ENCODE data around the gene TLCD1. TPM values are rescaled to one million over a fixed set of nuclear protein-coding genes. Genes with fewer than 3 reads are reported as not detected.
A peak's percentile ranks its signal among the peaks of the same experiment; 100 is the strongest.

TLCD1 gene, protein sequence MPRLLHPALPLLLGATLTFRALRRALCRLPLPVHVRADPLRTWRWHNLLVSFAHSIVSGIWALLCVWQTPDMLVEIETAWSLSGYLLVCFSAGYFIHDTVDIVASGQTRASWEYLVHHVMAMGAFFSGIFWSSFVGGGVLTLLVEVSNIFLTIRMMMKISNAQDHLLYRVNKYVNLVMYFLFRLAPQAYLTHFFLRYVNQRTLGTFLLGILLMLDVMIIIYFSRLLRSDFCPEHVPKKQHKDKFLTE
- 16.9 and 26.5 TPM in 2 replicates for total RNA-seq (2014; rRNA removed; shearing (Covaris generic))
- 47.0 and 47.7 TPM in 2 replicates for polyA plus RNA-seq (2016; fragmentation: Nextera tagmentation; extraction: Ambion mirVana)
- long read RNA-seq, transcript TLCD1-201 (4 exons, 1,017 nt): major isoform, 20 of 28 reads
- long read RNA-seq, partial matches to known transcripts: 0 of 28 reads
- long read RNA-seq, other reads (novel, unspliced or antisense): 7 of 28 reads

DNA sequence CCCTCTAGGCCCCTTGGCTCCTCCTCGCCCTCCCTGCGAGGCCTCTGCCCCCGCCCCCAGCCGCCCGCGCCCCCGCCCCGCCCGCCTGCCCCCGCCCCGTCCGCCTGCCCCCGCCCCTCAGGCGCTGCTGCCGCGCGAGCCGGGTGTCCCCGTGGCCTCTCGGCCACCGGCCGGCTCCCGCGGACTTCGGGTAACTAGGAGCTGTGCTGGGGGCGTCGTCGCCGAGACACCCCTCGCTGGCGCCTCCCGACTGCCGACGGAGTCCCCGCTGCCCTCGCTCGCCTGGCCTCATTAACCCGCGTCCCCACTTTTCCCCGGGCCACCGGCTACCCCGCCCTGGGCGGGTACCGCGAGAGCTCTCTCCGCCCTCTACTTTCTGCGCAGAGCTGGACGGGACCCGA is at the start of gene TLCD1:
TSS of gene TLCD1 (minus strand) at position 8 of the 401 bp plus-strand sequence. CDS start 136 bp downstream, outside the sequence.
- H3K27me3 ChIP-seq (ENCODE audit: insufficient read depth): no peaks in the 10 kb centered on the region
- peak; percentile 83 for DNase-seq (ENCODE audit: low spot score)
- H3K9me2 ChIP-seq (ENCODE audit: insufficient read depth): no peaks in the 10 kb centered on the region
- TF ChIP-seq NANOG (IDR thresholded peaks at IDR 0.05; ENCODE audit: borderline replicate concordance) (no peak), CREB1 (CRISPR knock-in tag; IDR thresholded peaks at IDR 0.05; ENCODE audit: low read depth) (no peak), STAT1 (IDR thresholded peaks at IDR 0.05; ENCODE audit: unreplicated experiment) (no peak)
- Mint-ChIP-seq H3K27me3 (ENCODE audit: insufficient read depth, low read depth, poor library complexity) (peaks cover 30% of the 10 kb centered on the region), H3K4me1 (peaks cover 42% of the 10 kb centered on the region), H3K27ac (peak within 1 kb of the TSS; percentile 99), H3K4me3 (peak within 1 kb of the TSS; percentile 94), H3K36me3 (ENCODE audit: low read depth) (peaks cover 42% of the 10 kb centered on the region), H3K9me3 (peaks cover 3% of the 10 kb centered on the region; the same call in 2 of the 3 replicates)
- peaks cover 30% of the 10 kb centered on the region for H3K36me3 ChIP-seq (ENCODE audit: insufficient read depth)
- peak within 1 kb of the TSS; percentile 98 for H3K4me3 ChIP-seq
- H3K4me2 ChIP-seq: peak within 1 kb of the TSS; percentile 99
- H3K27ac ChIP-seq (ENCODE audit: low read depth): peak within 1 kb of the TSS; percentile 99
- peaks cover 59% of the 10 kb centered on the region for H3F3A ChIP-seq (replicated peaks; ENCODE audit: low read depth)
- peak; percentile 14 for ATAC-seq
- peaks cover 24% of the 10 kb centered on the region for H4K20me1 ChIP-seq (replicated peaks; ENCODE audit: insufficient read depth)
- no peak within 1 kb of the TSS for H2AFZ ChIP-seq
- peaks cover 22% of the 10 kb centered on the region for H3K79me2 ChIP-seq (replicated peaks; ENCODE audit: insufficient read depth)
- peaks cover 35% of the 10 kb centered on the region for H3K4me1 ChIP-seq (ENCODE audit: insufficient read depth)

- ATAC-seq: no peak
- DNase-seq (ENCODE audit: low spot score): no peak
- TF ChIP-seq ZNF462 (CRISPR knock-in tag; IDR thresholded peaks at IDR 0.05): no peak
- no peak for TF ChIP-seq ZNF114 (CRISPR knock-in tag; IDR thresholded peaks at IDR 0.05)
- TF ChIP-seq, protein P1, sequence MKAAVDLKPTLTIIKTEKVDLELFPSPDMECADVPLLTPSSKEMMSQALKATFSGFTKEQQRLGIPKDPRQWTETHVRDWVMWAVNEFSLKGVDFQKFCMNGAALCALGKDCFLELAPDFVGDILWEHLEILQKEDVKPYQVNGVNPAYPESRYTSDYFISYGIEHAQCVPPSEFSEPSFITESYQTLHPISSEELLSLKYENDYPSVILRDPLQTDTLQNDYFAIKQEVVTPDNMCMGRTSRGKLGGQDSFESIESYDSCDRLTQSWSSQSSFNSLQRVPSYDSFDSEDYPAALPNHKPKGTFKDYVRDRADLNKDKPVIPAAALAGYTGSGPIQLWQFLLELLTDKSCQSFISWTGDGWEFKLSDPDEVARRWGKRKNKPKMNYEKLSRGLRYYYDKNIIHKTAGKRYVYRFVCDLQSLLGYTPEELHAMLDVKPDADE (IDR thresholded peaks at IDR 0.05): no peak
- Histone ChIP-seq H3K4me1 (ENCODE audit: insufficient read depth) (peaks cover 7% of the 10 kb centered on the region; the same call in 1 of the 2 replicates), H3K27me3 (ENCODE audit: insufficient read depth) (no peaks in the 10 kb centered on the region), H3K4me3 (no peak overlapping the region), H3K79me2 (replicated peaks; ENCODE audit: insufficient read depth) (peaks cover 97% of the 10 kb centered on the region), H2AFZ (no peak overlapping the region), H3F3A (replicated peaks; ENCODE audit: low read depth) (peaks cover 23% of the 10 kb centered on the region; the same call in 1 of the 2 replicates), H3K9me2 (ENCODE audit: insufficient read depth) (no peaks in the 10 kb centered on the region), H3K4me2 (no peak overlapping the region), H3K36me3 (ENCODE audit: insufficient read depth) (0 out of 2 replicates have a peak, but pooled peaks cover 4% of the 10 kb centered on the region), H4K20me1 (replicated peaks; ENCODE audit: insufficient read depth) (peaks cover 32% of the 10 kb centered on the region), H3K27ac (ENCODE audit: low read depth) (peak overlapping the region; percentile 74)
- Mint-ChIP-seq H3K27me3 (ENCODE audit: insufficient read depth, low read depth, poor library complexity) (peaks cover 3% of the 10 kb centered on the region), H3K27ac (peak overlapping the region; percentile 72), H3K9me3 (no peaks in the 10 kb centered on the region), H3K4me3 (no peak overlapping the region), H3K36me3 (ENCODE audit: low read depth) (peaks cover 29% of the 10 kb centered on the region), H3K4me1 (peaks cover 26% of the 10 kb centered on the region)
Observed at GRCh38 chr17:28774206-28774605, 48.2 kb upstream of the TLCD1 start.

Data from GM23338 (cell line).